CD14-positive monocyte (primary cell): ENCODE data around the gene GAL3ST2. TPM values are rescaled to one million over a fixed set of nuclear protein-coding genes. Genes with fewer than 3 reads are reported as not detected.

Source experiments
- DNase-seq, 3 donors: peaks; one replicate each; pipeline ENCODE4 v3.0.0-alpha.2; 2011 to 2022
- H2AFZ ChIP-seq: 2 replicates; pipeline ENCODE4 v1.6.0; 2012; ENCODE audit warnings: mild to moderate bottlenecking, low read depth, low read length, inconsistent platforms; ENCODE audit not compliant: insufficient read depth, poor library complexity, severe bottlenecking
- H3K27ac ChIP-seq, 2 donors: 1 replicate in 1 of 2; 2 replicates in 1 of 2; pipeline ENCODE4 v1.5.1; 2012 to 2013; ENCODE audit warnings: low read length in 2 of 2, control low read depth in 1 of 2, inconsistent platforms in 1 of 2, low read depth in 1 of 2, mild to moderate bottlenecking in 1 of 2
- H3K27me3 ChIP-seq, 2 donors: one replicate each; pipeline versions ENCODE4 v1.6.0 to v1.6.1; 2011 to 2013; ENCODE audit warnings: low read length in 2 of 2; ENCODE audit not compliant: control insufficient read depth in 2 of 2, insufficient read depth in 2 of 2
- H3K36me3 ChIP-seq, 2 donors: replicated peaks in 1 of 2; 1 replicate in 1 of 2; 2 replicates in 1 of 2; pipeline versions ENCODE4 v1.5.1 to v1.6.1; 2012 to 2013; ENCODE audit warnings: low read length in 2 of 2, control low read depth in 1 of 2, inconsistent platforms in 1 of 2, mild to moderate bottlenecking in 1 of 2; ENCODE audit not compliant: insufficient read depth in 2 of 2, control insufficient read depth in 1 of 2
- H3K4me1 ChIP-seq, 2 donors: 1 replicate in 1 of 2; 2 replicates in 1 of 2; pipeline versions ENCODE4 v1.5.1 to v1.6.1; 2012 to 2013; ENCODE audit warnings: low read length in 2 of 2, control low read depth in 1 of 2, inconsistent platforms in 1 of 2, mild to moderate bottlenecking in 1 of 2, moderate library complexity in 1 of 2; ENCODE audit not compliant: insufficient read depth in 2 of 2, control insufficient read depth in 1 of 2
- H3K4me2 ChIP-seq: replicated peaks from 2 replicates; pipeline ENCODE3; 2012; ENCODE audit warnings: low read length, moderate library complexity, mild to moderate bottlenecking; ENCODE audit not compliant: poor library complexity, severe bottlenecking; ENCODE audit errors: extremely low read depth
- H3K4me3 ChIP-seq, 3 experiments: fragments of 200-600 bp in 1 of 3; sonication (generic) in 1 of 3; replicated peaks in 1 of 3; 1 replicate in 2 of 3; 2 replicates in 1 of 3; pipeline ENCODE4 v1.5.1; 2011 to 2013; ENCODE audit warnings: low read length in 3 of 3, mild to moderate bottlenecking in 3 of 3, control low read depth in 2 of 3, low read depth in 2 of 3, inconsistent platforms in 1 of 3, moderate library complexity in 1 of 3
- H3K79me2 ChIP-seq: 2 replicates; pipeline ENCODE4 v1.6.0; 2012; ENCODE audit warnings: mild to moderate bottlenecking, control low read depth, inconsistent platforms, low read length, moderate library complexity; ENCODE audit not compliant: insufficient read depth
- H3K9ac ChIP-seq: 2 replicates; pipeline ENCODE4 v1.6.0; 2017; ENCODE audit warnings: low read length, mild to moderate bottlenecking; ENCODE audit not compliant: insufficient read depth, poor library complexity, severe bottlenecking
- H3K9me3 ChIP-seq, 2 donors: replicated peaks in 1 of 2; 1 replicate in 1 of 2; 2 replicates in 1 of 2; pipeline versions ENCODE4 v1.5.1 to v1.6.1; 2012 to 2013; ENCODE audit warnings: low read length in 2 of 2, control low read depth in 1 of 2; ENCODE audit not compliant: control insufficient read depth in 1 of 2, insufficient read depth in 1 of 2
- H4K20me1 ChIP-seq: 2 replicates; pipeline ENCODE4 v1.6.0; 2012; ENCODE audit warnings: mild to moderate bottlenecking, low read length, control low read depth, moderate library complexity; ENCODE audit not compliant: insufficient read depth
- H3K27ac Mint-ChIP-seq, 7 donors: one replicate each; pipeline ENCODE4 v1.8.0; 2020; ENCODE audit warnings: mild to moderate bottlenecking in 7 of 7, mixed read lengths in 7 of 7, moderate library complexity in 6 of 7, inconsistent platforms in 2 of 7
- H3K27me3 Mint-ChIP-seq, 3 donors: one replicate each; pipeline ENCODE4 v1.8.0; 2021 to 2022; ENCODE audit warnings: low read depth in 3 of 3, mild to moderate bottlenecking in 3 of 3, mixed read lengths in 3 of 3, moderate library complexity in 3 of 3, inconsistent platforms in 1 of 3
- H3K36me3 Mint-ChIP-seq, 2 donors: one replicate each; pipeline ENCODE4 v1.8.0; 2020; ENCODE audit warnings: mixed read lengths in 2 of 2, inconsistent platforms in 1 of 2, mild to moderate bottlenecking in 1 of 2
- H3K4me1 Mint-ChIP-seq: one replicate; pipeline ENCODE4 v1.8.0; 2020; ENCODE audit warnings: mild to moderate bottlenecking, mixed read lengths
- H3K4me3 Mint-ChIP-seq, 2 donors: one replicate each; pipeline ENCODE4 v1.8.0; 2020; ENCODE audit warnings: mild to moderate bottlenecking in 2 of 2, mixed read lengths in 2 of 2, moderate library complexity in 1 of 2
- H3K9me3 Mint-ChIP-seq, 7 donors: one replicate each; pipeline ENCODE4 v1.8.0; 2020 to 2022; ENCODE audit warnings: mixed read lengths in 7 of 7, mild to moderate bottlenecking in 6 of 7, moderate library complexity in 6 of 7, inconsistent platforms in 2 of 7
- CTCF ChIP-seq: fragments of 200-600 bp; IDR thresholded peaks from one replicate; pipeline ENCODE4 v1.8.0; 2022; ENCODE audit warnings: antibody characterized with exemption, mild to moderate bottlenecking
- WGBS: methylation state at CpG from one replicate; pipeline ENCODE4 v1.1.5; 2013; ENCODE audit warnings: missing lambda C conversion rate; ENCODE audit not compliant: insufficient coverage; 5-methylcytosine and 5-hydroxymethylcytosine counted together
- intact Hi-C, 2 donors: fragments of 100-400 bp; cut with micrococcal nuclease; formaldehyde crosslinking; loops; one replicate each; pipeline versions ENCODE4 v1.15.0 to v1.15.1; 2023
- polyA plus RNA-seq, 3 donors: library from polyadenylated mRNA; depleted of rRNA in 1 of 3; unstranded in 2 of 3; stranded (reverse) in 1 of 3; fragments of 300-500 nt in 2 of 3; fragments of >200 nt in 1 of 3; fragmentation: Illumina TruSeq in 2 of 3; gene quantifications; 1 replicate in 2 of 3; 2 replicates in 1 of 3; pipeline ENCODE4 v1.2.3, GENCODE V29; 2012 to 2021

The GAL3ST2 gene
- polyA plus RNA-seq, 3 donors = not detected

- 96% methylated on average over 26 of the region's 29 CpGs for WGBS
- Histone ChIP-seq H3K79me2 (no peaks in the 10 kb centered on the region), H3K27ac (no peak overlapping the region), H3K4me3 (no peak overlapping the region), H3K9ac (no peak overlapping the region), H4K20me1 (no peaks in the 10 kb centered on the region), H3K4me1 (peaks cover 6 to 8% of the 10 kb centered on the region in 2 donors), H3K4me2 (no peak overlapping the region), H2AFZ (no peak overlapping the region), H3K27me3 (no peaks in the 10 kb centered on the region), H3K36me3 (no peaks in the 10 kb centered on the region), H3K9me3 (no peaks in the 10 kb centered on the region)
- Mint-ChIP-seq H3K4me1 (peaks cover 15% of the 10 kb centered on the region), H3K9me3 (no peaks in the 10 kb centered on the region), H3K27me3 (peaks cover 0 to 7% (median 0%) of the 10 kb centered on the region in 3 donors), H3K36me3 (peaks cover 0 to 3% of the 10 kb centered on the region in 2 donors), H3K27ac (peak overlapping the region in 1 of 7 donors; percentile 40), H3K4me3 (no peak overlapping the region)
- intact Hi-C loops = no loop called here
- no peak for DNase-seq
- no peak for TF ChIP-seq CTCF
These were observed 8.3 kb upstream of the GAL3ST2 start for GRCh38 chr2:241768251-241768711.

- Mint-ChIP-seq H3K27me3 (peaks cover 0 to 7% (median 0%) of the 10 kb centered on the region in 3 donors), H3K4me3 (no peak overlapping the region), H3K9me3 (no peaks in the 10 kb centered on the region), H3K4me1 (peaks cover 9% of the 10 kb centered on the region), H3K36me3 (peaks cover 0 to 3% of the 10 kb centered on the region in 2 donors), H3K27ac (peak overlapping the region in 1 of 7 donors; percentile 40)
- 91% methylated on average over 10 of the region's 11 CpGs for WGBS
- H2AFZ ChIP-seq = no peak overlapping the region
- DNase-seq = no peak
- no peaks in the 10 kb centered on the region for H3K79me2 ChIP-seq
- intact Hi-C loops = no loop called here
- H3K27ac ChIP-seq = no peak overlapping the region
- no peaks in the 10 kb centered on the region for H4K20me1 ChIP-seq
- H3K9me3 ChIP-seq = no peaks in the 10 kb centered on the region
- no peak overlapping the region for H3K4me2 ChIP-seq
- no peaks in the 10 kb centered on the region for H3K27me3 ChIP-seq
- H3K4me1 ChIP-seq = peaks cover under 1 to 2% of the 10 kb centered on the region in 2 donors
- H3K36me3 ChIP-seq = no peaks in the 10 kb centered on the region
- H3K4me3 ChIP-seq = no peak overlapping the region
- no peak for TF ChIP-seq CTCF
- H3K9ac ChIP-seq = no peak overlapping the region
These were observed 7.8 kb upstream of the GAL3ST2 start for GRCh38 chr2:241768850-241769249.
